ENCODE data around the gene CPNE9. TPM values are rescaled to one million over a fixed set of nuclear protein-coding genes. Genes with fewer than 3 reads are reported as not detected.

The CPNE9 gene
- total RNA-seq: 0.22 and 0.59 TPM in 2 replicates

- intact Hi-C loops (cut with micrococcal nuclease): no loop called here
These were observed at the start of gene CPNE9 for GRCh38 chr3:9703736-9704346. CPNE9 (plus strand) TSS chr3:9703833; CDS start chr3:9703997, 164 bp downstream.

- intact Hi-C loops (cut with micrococcal nuclease): no loop called here
These were observed 43.8 kb upstream of the CPNE9 start for GRCh38 chr3:9659849-9660248.

- intact Hi-C loops (cut with micrococcal nuclease): no loop called here
These were observed 42.7 kb upstream of the CPNE9 start for GRCh38 chr3:9660972-9661371.

- intact Hi-C loops (cut with micrococcal nuclease): no loop called here
These were observed 39.4 kb upstream of the CPNE9 start for GRCh38 chr3:9664119-9664751.

- intact Hi-C loops (cut with micrococcal nuclease): no loop called here
These were observed 36.8 kb upstream of the CPNE9 start for GRCh38 chr3:9666704-9667445.

- intact Hi-C loops (cut with micrococcal nuclease): no loop called here
These were observed 34.4 kb upstream of the CPNE9 start for GRCh38 chr3:9669277-9669676.

- intact Hi-C loops (cut with micrococcal nuclease): no loop called here
These were observed 33.8 kb upstream of the CPNE9 start for GRCh38 chr3:9669720-9670432.

GRCh38 chr3:9673082-9673481, 30.6 kb upstream of the CPNE9 start:
- intact Hi-C loops (cut with micrococcal nuclease): no loop called here

- intact Hi-C loops (cut with micrococcal nuclease): no loop called here
These were observed 29.9 kb upstream of the CPNE9 start for GRCh38 chr3:9673752-9674151.

- intact Hi-C loops (cut with micrococcal nuclease): no loop called here
These were observed 27.8 kb upstream of the CPNE9 start for GRCh38 chr3:9675736-9676290.

- intact Hi-C loops (cut with micrococcal nuclease): no loop called here
These were observed 26.8 kb upstream of the CPNE9 start for GRCh38 chr3:9676785-9677184.

- intact Hi-C loops (cut with micrococcal nuclease): no loop called here
These were observed 25.1 kb upstream of the CPNE9 start for GRCh38 chr3:9678493-9678892.

- intact Hi-C loops (cut with micrococcal nuclease): loop anchor here (5.0 kb wide), 1 partner anchor 888 kb away; no protein-coding TSS in a partner anchor
These were observed 24.1 kb upstream of the CPNE9 start for GRCh38 chr3:9679476-9680080.

GRCh38 chr3:9681011-9681722, 22.5 kb upstream of the CPNE9 start:
- intact Hi-C loops (cut with micrococcal nuclease): loop anchor here (5.0 kb wide), 1 partner anchor 886 kb away; no protein-coding TSS in a partner anchor

GRCh38 chr3:9681723-9682081, 21.9 kb upstream of the CPNE9 start:
- intact Hi-C loops (cut with micrococcal nuclease): loop anchor here (5.0 kb wide), 1 partner anchor 886 kb away; no protein-coding TSS in a partner anchor

- intact Hi-C loops (cut with micrococcal nuclease): loop anchor here (5.0 kb wide), 1 partner anchor 885 kb away; no protein-coding TSS in a partner anchor
These were observed 21.5 kb upstream of the CPNE9 start for GRCh38 chr3:9682096-9682495.

GRCh38 chr3:9683426-9683825, 20.2 kb upstream of the CPNE9 start:
- intact Hi-C loops (cut with micrococcal nuclease): loop anchor here (5.0 kb wide), 1 partner anchor 884 kb away; no protein-coding TSS in a partner anchor

- intact Hi-C loops (cut with micrococcal nuclease): no loop called here
These were observed 18.2 kb upstream of the CPNE9 start for GRCh38 chr3:9685216-9686049.

- intact Hi-C loops (cut with micrococcal nuclease): no loop called here
These were observed 17.5 kb upstream of the CPNE9 start for GRCh38 chr3:9686050-9686550.
